ENCODE data around the gene KICS2.
A peak's percentile ranks its signal among the peaks of the same experiment; 100 is the strongest.

KICS2 gene

DNA sequence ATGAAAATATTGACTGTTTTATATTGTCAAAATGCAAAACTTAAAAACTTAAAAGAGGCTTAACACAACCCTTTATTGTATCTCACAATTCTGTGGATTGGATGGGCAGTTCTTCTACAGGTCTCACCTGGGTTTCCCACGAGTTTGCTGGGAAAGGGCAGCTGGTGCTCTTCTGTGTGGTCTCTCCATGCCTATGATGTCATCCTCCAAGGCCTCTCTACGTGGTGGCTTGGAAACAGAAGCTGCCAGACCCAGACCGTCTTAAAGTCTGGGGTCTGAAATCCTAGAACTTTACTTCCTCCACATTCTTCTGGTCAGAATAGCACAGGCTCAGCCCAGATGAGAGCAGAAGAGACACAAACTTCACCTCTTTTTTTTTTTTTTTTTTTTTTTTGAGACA is 36.5 kb upstream of the KICS2 start:
- TF ChIP-seq, protein P1, sequence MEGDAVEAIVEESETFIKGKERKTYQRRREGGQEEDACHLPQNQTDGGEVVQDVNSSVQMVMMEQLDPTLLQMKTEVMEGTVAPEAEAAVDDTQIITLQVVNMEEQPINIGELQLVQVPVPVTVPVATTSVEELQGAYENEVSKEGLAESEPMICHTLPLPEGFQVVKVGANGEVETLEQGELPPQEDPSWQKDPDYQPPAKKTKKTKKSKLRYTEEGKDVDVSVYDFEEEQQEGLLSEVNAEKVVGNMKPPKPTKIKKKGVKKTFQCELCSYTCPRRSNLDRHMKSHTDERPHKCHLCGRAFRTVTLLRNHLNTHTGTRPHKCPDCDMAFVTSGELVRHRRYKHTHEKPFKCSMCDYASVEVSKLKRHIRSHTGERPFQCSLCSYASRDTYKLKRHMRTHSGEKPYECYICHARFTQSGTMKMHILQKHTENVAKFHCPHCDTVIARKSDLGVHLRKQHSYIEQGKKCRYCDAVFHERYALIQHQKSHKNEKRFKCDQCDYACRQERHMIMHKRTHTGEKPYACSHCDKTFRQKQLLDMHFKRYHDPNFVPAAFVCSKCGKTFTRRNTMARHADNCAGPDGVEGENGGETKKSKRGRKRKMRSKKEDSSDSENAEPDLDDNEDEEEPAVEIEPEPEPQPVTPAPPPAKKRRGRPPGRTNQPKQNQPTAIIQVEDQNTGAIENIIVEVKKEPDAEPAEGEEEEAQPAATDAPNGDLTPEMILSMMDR (IDR thresholded peaks at IDR 0.05; ENCODE audit: control insufficient read depth, insufficient read depth, low read depth, low read length, missing control alignments) = no peak
- H3K4me3 ChIP-seq (ENCODE audit: control insufficient read depth, low read depth, low read length) = no peak overlapping the region
- DNase-seq (ENCODE audit: low read depth) = no peak

DNA sequence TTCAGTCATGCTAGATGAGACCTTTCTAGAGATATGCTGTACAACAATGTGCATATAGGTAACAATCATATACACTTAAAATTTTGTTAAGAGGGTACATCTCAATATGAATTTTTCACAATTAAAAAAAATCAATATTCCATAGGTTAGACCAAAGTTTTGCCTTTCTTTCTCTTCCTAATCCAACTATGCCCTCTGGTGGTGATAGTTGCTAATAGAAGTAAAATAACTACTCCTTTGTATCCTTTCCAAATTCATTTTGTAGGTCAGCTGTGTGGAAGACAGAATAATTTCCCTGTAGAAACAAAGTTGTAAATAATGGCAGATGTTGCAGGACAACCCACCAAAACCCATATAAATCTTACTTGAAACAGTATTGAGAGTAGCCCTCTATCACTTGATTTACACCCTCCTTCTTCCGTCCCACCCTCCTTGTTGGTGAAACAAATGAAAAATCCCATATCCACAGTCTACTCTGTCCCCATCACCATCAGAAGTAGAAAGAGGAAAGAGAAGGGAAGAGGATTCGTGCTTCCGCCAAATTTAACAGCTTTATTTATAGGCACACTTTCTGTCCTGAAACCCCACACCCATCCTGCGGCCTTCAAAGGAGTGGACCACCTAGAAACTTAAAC is 34.2 kb upstream of the KICS2 start:
- TF ChIP-seq, protein P1 (IDR thresholded peaks at IDR 0.05; ENCODE audit: control insufficient read depth, insufficient read depth, low read depth, low read length, missing control alignments) = peak; percentile 46
- no peak overlapping the region for H3K4me3 ChIP-seq (ENCODE audit: control insufficient read depth, low read depth, low read length)
- DNase-seq (ENCODE audit: low read depth) = peak; percentile 23

DNA sequence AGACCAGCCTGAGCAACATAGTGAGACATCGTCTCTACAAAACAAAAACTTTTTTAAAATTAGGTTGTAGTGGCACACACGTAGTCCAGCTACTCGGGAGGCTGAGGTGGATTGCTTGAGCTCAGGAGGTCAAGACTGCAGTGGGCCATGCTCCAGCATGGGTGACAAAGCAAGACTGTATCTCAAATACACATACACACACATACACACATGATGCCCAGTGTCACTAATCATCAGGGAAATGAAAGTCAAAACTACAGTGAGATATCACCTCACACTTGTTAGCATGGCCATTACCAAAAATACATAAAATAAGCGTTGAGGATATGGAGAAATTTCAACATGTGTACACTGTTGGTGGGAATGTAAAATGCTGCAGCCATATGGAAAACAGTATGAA is 33.2 kb upstream of the KICS2 start:
- DNase-seq (ENCODE audit: low read depth) = no peak
- TF ChIP-seq, protein P1 (IDR thresholded peaks at IDR 0.05; ENCODE audit: control insufficient read depth, insufficient read depth, low read depth, low read length, missing control alignments) = no peak
- no peak overlapping the region for H3K4me3 ChIP-seq (ENCODE audit: control insufficient read depth, low read depth, low read length)

DNA sequence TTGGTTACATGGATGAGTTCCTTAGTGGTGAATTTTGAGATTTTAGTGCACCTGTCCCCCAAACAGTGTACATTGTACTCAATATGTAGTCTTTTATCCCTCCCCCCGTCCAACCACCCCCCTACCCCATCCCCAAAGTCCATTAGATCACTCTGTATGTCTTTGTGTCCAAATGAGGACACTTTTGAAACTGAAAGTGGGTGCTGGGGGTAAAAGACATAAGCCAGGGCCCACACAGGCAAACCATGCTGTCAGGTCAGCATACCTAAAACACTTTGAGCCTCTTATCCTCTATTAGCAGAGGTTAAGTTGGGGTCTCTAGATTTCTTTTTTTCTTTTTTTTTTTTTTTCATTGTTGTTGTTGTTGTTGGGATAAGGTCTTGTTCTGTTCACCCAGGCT is 31.3 kb upstream of the KICS2 start:
- no peak for DNase-seq (ENCODE audit: low read depth)
- TF ChIP-seq, protein P1 (IDR thresholded peaks at IDR 0.05; ENCODE audit: control insufficient read depth, insufficient read depth, low read depth, low read length, missing control alignments) = no peak
- no peak overlapping the region for H3K4me3 ChIP-seq (ENCODE audit: control insufficient read depth, low read depth, low read length)

DNA sequence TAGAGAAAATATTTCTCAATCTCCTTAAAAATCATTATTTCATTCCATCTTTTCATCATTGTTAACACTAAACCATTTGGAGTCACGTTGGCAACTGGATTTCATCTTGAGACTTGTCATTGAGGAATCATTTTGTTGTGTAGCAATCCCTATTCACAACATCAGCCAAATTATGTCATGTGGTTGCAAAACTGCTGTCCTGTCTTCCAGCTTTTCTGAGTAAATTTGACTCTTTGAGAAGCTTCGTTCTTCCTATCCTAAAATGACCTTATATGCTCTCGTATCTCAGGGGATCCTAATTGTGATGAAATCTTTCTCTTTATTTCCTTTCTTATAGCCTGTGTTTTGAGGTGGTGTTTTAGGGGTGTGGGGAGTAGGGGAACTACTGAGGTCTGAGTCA is 30.6 kb upstream of the KICS2 start:
- DNase-seq (ENCODE audit: low read depth) = peak; percentile 59
- no peak overlapping the region for H3K4me3 ChIP-seq (ENCODE audit: control insufficient read depth, low read depth, low read length)
- TF ChIP-seq, protein P1 (IDR thresholded peaks at IDR 0.05; ENCODE audit: control insufficient read depth, insufficient read depth, low read depth, low read length, missing control alignments) = no peak

DNA sequence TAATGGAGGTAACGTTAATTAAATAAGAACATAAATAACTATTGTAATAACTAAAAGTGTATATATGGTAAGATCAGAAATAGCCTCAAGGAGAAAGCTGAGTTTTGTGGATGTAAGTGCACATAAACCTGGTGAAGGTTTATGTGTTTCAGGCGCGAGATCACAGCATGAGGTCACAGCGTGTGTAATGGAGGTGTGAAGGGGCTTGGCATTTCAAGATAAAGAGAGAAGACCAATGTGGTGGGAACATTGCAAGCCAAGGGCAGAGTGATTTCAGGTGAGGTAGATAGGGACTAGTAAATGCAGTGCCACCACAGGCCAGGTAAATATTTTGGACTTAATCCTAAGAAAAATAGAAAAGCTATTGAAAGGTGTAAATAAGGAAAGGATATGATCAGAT is 21.7 kb upstream of the KICS2 start:
- DNase-seq (ENCODE audit: low read depth) = no peak
- TF ChIP-seq, protein P1 (IDR thresholded peaks at IDR 0.05; ENCODE audit: control insufficient read depth, insufficient read depth, low read depth, low read length, missing control alignments) = no peak
- H3K4me3 ChIP-seq (ENCODE audit: control insufficient read depth, low read depth, low read length) = no peak overlapping the region
